Skeletal muscle tissue (tissue), 4 donors: ENCODE data around the gene RBMS3. TPM values are rescaled to one million over a fixed set of nuclear protein-coding genes. Genes with fewer than 3 reads are reported as not detected.
"Not testable (repeated sequence)": the region's sequence is repeated elsewhere in the genome, so short reads cannot be mapped to it uniquely, and the experiment has no call there.

Source experiments
- H3K27ac ChIP-seq: one replicate; pipeline ENCODE4 v1.7.0; 2013; ENCODE audit warnings: mild to moderate bottlenecking, low read depth, low read length, inconsistent platforms
- H3K27me3 ChIP-seq, 3 donors: one replicate each; pipeline ENCODE4 v1.7.0; 2013; ENCODE audit warnings: low read length in 3 of 3; ENCODE audit not compliant: control insufficient read depth in 3 of 3, insufficient read depth in 3 of 3
- H3K36me3 ChIP-seq, 3 donors: one replicate each; pipeline ENCODE4 v1.7.0; 2013; ENCODE audit warnings: low read length in 3 of 3; ENCODE audit not compliant: control insufficient read depth in 3 of 3, insufficient read depth in 3 of 3
- H3K4me1 ChIP-seq, 3 donors: one replicate each; pipeline ENCODE4 v1.7.0; 2013; ENCODE audit warnings: low read length in 3 of 3, mild to moderate bottlenecking in 3 of 3; ENCODE audit not compliant: control insufficient read depth in 3 of 3, insufficient read depth in 3 of 3
- H3K4me3 ChIP-seq, 3 donors: one replicate each; pipeline ENCODE4 v1.7.0; 2013; ENCODE audit warnings: low read length in 3 of 3
- H3K9ac ChIP-seq, 3 donors: one replicate each; pipeline ENCODE4 v1.7.0; 2013; ENCODE audit warnings: low read length in 3 of 3, mild to moderate bottlenecking in 3 of 3, moderate library complexity in 2 of 3, low read depth in 1 of 3
- H3K9me3 ChIP-seq, 3 donors: one replicate each; pipeline ENCODE4 v1.7.0; 2013; ENCODE audit warnings: low read length in 3 of 3; ENCODE audit not compliant: control insufficient read depth in 3 of 3
- total RNA-seq: library from RNA; depleted of rRNA; stranded (reverse); fragments of >200 nt; gene quantifications from one replicate; pipeline ENCODE4 v1.2.3, GENCODE V29; 2014
- donor health status: Osteomylitis.

The RBMS3 gene
- total RNA-seq, 1 donor from 2014 or later: 79.9 TPM

DNA sequence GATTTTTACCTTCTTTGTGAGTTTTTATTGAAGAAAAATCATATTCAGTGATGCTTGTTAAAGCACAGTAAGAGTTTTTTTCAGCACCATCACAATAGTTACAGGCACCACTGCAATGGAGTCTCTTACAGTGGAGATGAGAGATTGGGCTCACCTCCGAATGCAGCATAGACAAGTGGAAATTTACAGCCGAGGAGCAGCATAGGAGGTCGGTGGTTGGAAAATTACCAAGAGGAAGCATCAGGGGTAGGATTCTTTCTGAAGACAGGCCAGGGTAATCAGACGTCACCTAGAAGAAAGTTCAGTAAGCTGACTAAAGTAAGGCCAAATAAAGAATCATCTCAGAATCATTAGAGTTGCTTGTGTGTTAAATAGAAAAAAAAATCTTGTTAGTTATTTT, 491.6 kb downstream of the RBMS3 start:
- H3K27ac ChIP-seq: no peak overlapping the region

DNA sequence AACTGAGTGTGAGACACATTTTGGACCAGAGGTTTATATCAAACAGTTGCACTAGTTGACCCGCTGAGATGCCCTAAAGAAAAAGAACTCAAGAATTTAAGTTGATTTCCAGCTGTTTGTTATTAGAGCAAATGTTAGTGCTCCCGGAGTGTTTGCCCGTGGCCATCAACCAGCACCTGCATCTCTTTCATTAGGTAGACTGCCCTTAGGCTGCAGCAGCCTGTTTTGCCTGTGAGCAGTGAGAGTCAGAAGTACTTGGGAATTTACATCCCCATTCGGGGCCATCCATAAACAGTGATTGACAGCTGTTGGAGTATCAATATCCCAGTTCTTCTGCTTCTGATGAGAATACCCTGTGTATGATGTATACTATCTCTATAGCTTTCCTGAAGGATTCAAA, 492.6 kb downstream of the RBMS3 start:
- H3K27me3 ChIP-seq: no peaks in the 10 kb centered on the region
- H3K4me3 ChIP-seq: no peak overlapping the region
- H3K9ac ChIP-seq: no peak overlapping the region
- no peaks in the 10 kb centered on the region for H3K36me3 ChIP-seq
- H3K9me3 ChIP-seq: no peaks in the 10 kb centered on the region
- H3K4me1 ChIP-seq: no peaks in the 10 kb centered on the region
- no peak overlapping the region for H3K27ac ChIP-seq

More for the DNA sequence above, 491.6 kb downstream of the RBMS3 start:
- Histone ChIP-seq H3K9ac (no peak overlapping the region), H3K36me3 (no peaks in the 10 kb centered on the region), H3K4me1 (no peaks in the 10 kb centered on the region), H3K4me3 (no peak overlapping the region), H3K9me3 (no peaks in the 10 kb centered on the region), H3K27me3 (no peaks in the 10 kb centered on the region)

DNA sequence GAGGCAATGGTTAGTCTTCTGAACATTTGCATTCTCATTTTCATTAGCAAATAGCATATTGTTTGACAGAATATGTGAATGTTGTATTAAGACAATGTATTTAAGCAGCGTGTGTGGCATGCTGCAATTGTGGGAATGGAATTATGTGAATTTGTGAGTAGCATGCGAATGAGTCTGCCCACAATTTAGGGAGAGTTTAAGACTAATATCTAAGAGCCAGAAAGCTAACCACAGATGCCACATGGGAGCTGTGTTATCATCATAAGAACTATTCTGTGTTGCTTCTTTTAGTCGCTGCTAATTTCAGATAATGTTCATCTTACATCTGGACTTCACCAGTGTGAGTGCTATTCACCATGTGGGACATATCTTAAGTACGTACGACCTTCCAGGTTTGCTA, 494.5 kb downstream of the RBMS3 start:
- H3K9me3 ChIP-seq: no peaks in the 10 kb centered on the region
- H3K4me3 ChIP-seq: no peak overlapping the region
- no peaks in the 10 kb centered on the region for H3K4me1 ChIP-seq
- no peak overlapping the region for H3K27ac ChIP-seq
- no peaks in the 10 kb centered on the region for H3K36me3 ChIP-seq
- H3K9ac ChIP-seq: no peak overlapping the region
- no peaks in the 10 kb centered on the region for H3K27me3 ChIP-seq

DNA sequence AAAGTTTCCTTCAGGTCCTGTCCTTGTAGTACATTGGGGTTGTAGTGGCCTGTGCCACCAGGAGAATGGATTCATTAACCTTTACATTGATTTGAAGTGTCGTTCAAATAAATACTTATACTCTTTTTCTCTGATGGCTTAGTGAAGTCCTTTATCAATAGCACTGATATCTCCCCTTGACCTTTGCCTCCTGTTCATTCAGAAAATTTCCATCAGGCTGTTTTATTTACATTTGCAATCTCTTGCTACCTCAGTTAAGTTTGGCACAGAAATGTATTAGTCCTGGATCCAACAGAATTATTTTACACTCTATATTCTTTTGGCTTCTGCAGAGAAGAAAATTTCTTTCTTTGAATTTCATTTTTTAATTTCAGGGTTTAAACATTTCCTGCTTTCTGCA, 497.0 kb downstream of the RBMS3 start:
- Histone ChIP-seq H3K9ac (no peak overlapping the region), H3K9me3 (no peaks in the 10 kb centered on the region), H3K4me1 (no peaks in the 10 kb centered on the region), H3K36me3 (peaks cover 0 to 2% (median 0%) of the 10 kb centered on the region in 3 donors), H3K27me3 (no peaks in the 10 kb centered on the region), H3K4me3 (no peak overlapping the region), H3K27ac (no peak overlapping the region)

DNA sequence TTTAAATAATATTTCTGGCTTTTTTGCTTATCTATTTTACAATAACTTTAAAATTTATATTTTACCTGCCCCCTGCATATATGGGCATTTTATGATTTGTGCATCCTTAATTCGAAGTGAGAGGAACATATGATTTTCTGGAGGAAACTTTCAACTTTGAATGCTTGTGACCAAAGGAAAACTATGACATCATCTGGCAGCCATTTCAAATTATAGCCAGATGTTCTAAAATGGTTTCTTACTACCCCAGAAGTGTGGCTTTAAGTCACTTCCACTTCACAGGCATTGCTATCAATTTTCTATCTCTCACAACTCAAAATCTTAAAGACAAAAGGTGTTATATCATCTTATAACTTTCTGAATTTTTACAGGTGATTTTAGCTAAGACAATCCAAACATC, 508.8 kb downstream of the RBMS3 start:
- H3K9ac ChIP-seq: no peak overlapping the region
- H3K27ac ChIP-seq: no peak overlapping the region
- no peaks in the 10 kb centered on the region for H3K9me3 ChIP-seq
- no peaks in the 10 kb centered on the region for H3K27me3 ChIP-seq
- no peaks in the 10 kb centered on the region for H3K4me1 ChIP-seq
- no peak overlapping the region for H3K4me3 ChIP-seq
- H3K36me3 ChIP-seq: peaks cover 0 to 2% (median 0%) of the 10 kb centered on the region in 3 donors

DNA sequence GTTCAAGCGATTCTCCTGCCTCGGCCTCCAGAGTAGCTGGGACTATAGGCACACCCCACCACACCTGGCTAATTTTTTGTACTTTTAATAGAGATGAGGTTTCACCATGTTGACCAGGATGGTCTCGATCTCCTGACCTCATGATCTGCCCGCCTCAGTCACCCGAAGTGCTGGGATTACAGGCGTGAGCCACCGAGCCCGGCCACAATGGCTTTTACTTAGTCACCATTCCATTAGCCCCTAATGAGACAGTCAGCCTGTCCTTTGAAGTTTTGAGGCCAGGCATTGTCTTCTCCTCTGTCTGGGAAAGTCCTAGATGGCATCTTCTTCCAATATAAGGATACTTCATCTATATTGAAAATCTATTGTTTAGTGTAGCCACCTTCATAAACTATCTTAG, 515.9 kb downstream of the RBMS3 start:
- Histone ChIP-seq H3K27ac (no peak overlapping the region), H3K36me3 (peaks cover 0 to 2% (median 0%) of the 10 kb centered on the region in 3 donors), H3K4me3 (no peak overlapping the region), H3K4me1 (no peaks in the 10 kb centered on the region), H3K9me3 (no peaks in the 10 kb centered on the region), H3K9ac (no peak overlapping the region), H3K27me3 (no peaks in the 10 kb centered on the region)

DNA sequence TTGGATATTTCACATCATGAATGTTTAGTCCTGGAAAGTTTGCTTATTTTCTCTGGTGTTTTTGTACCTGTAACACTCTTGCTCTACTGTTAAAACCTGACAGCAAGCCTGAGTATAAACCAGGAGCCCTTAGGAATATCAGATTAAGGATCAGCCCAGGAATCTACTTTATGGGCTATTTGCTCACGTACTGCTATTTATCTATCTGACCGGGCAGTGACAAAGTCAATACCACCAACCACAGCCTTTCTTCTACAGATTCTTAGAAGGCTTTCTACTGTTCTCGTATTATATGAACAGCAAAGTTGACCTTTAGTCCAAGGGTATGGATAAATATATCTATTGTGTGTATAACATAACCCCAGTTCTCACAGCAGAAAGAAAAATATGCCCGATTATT, 521.2 kb downstream of the RBMS3 start:
- H3K9ac ChIP-seq: no peak overlapping the region
- no peaks in the 10 kb centered on the region for H3K4me1 ChIP-seq
- no peak overlapping the region for H3K27ac ChIP-seq
- H3K9me3 ChIP-seq: no peaks in the 10 kb centered on the region
- H3K27me3 ChIP-seq: no peaks in the 10 kb centered on the region
- no peaks in the 10 kb centered on the region for H3K36me3 ChIP-seq
- no peak overlapping the region for H3K4me3 ChIP-seq

DNA sequence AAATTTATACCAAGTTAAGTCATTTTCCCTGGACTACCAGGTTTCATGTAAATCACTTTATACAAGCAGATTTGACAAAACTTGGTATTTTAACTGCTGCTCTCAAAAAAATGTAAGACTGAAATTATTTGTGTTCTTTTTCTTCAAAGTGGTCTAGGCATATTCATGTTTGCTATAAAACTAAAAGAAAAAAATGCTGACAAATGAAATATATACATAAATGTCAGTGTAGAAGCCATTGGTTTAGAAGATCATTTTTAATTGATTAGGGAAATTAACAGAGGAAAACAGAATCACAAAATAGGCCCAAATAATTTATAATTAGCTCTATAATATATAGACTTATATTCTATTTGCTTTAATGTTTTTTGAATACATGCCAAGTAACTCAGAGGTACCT, 523.2 kb downstream of the RBMS3 start:
- Histone ChIP-seq H3K36me3 (no peaks in the 10 kb centered on the region), H3K27me3 (no peaks in the 10 kb centered on the region), H3K4me3 (no peak overlapping the region), H3K9ac (no peak overlapping the region), H3K27ac (no peak overlapping the region), H3K9me3 (no peaks in the 10 kb centered on the region), H3K4me1 (no peaks in the 10 kb centered on the region)

DNA sequence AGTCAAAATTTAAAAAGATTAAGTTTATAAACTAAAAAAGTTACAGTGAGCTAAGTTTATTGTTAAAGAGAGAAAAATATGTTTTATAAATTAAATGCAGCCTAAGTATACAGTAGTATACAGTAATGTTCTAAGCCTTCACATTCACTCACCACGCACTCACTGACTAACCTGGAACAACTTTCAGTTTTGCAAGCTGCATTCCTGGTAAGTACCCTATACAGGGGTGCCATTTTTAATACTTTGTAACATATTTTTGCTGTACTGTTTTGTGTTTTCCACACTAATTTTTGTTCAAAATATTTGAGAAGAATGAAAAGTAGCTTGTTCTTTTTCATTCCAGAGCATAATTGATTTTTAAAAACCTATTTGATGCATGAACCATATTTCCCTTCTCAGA, 524.9 kb downstream of the RBMS3 start:
- H3K27ac ChIP-seq: no peak overlapping the region
- H3K9me3 ChIP-seq: no peaks in the 10 kb centered on the region
- H3K9ac ChIP-seq: no peak overlapping the region
- H3K27me3 ChIP-seq: no peaks in the 10 kb centered on the region
- H3K4me1 ChIP-seq: no peaks in the 10 kb centered on the region
- H3K4me3 ChIP-seq: no peak overlapping the region
- H3K36me3 ChIP-seq: no peaks in the 10 kb centered on the region

DNA sequence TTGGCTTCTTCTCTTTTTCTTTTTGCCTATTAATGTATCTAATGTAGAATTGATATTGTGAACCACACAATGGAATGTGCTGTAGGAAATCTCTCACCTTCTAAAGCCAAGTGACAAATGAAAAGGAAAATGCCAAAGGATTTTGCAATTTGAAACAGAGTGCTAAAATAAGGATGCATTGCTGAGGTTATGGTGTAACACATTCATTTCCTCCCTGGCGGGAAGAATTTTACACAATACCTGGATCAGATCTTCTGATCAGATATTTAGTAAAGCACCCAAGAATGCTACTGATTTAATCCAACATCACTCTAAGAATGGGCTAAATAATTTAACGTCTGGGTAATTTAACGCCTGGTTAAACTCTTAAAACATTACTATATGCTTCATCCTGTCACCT, 527.5 kb downstream of the RBMS3 start:
- not testable (repeated sequence) for H3K9ac ChIP-seq, H3K36me3 ChIP-seq, H3K4me1 ChIP-seq, H3K27me3 ChIP-seq, H3K4me3 ChIP-seq, H3K27ac ChIP-seq, H3K9me3 ChIP-seq

DNA sequence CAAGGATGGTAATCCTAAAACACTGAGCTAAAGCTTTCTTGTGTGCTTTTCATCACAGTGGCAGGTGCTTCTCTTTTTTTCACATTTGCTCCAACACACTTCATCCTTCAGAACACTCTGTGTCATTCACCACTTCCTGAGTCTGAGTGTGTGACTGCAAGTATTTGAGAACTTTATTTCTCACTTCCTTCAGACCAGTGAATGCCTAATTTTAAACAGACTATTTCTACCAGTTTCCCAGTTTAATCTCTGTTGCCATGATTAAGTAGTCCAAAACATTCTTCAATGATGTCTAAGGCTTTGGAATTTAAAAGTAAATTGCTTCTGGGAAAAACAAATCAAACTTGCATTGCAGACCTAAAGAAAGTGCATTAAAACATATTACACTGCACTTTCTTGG, 541.2 kb downstream of the RBMS3 start:
- H3K36me3 ChIP-seq: no peaks in the 10 kb centered on the region
- no peaks in the 10 kb centered on the region for H3K4me1 ChIP-seq
- H3K9ac ChIP-seq: no peak overlapping the region
- H3K4me3 ChIP-seq: no peak overlapping the region
- H3K9me3 ChIP-seq: no peaks in the 10 kb centered on the region
- H3K27me3 ChIP-seq: no peaks in the 10 kb centered on the region
- no peak overlapping the region for H3K27ac ChIP-seq
